BLaER1 treated with 17β-estradiol and CSF1 and Interleukin-3, amounts not matched to agents 10 nM and 100 nM (cell line): Measurements from ENCODE around the gene SLC30A2.

Experiments used
- H3K27ac ChIP-seq, 11 experiments: shearing (Covaris generic); formaldehyde crosslinking; 2 replicates each; pipeline ENCODE4 v1.8.1; 2022
- H3K27me3 ChIP-seq, 11 experiments: shearing (Covaris generic); formaldehyde crosslinking; 2 replicates each; pipeline ENCODE4 v1.8.1; 2022
- H3K36me3 ChIP-seq, 11 experiments: shearing (Covaris generic); formaldehyde crosslinking; 2 replicates each; pipeline ENCODE4 v1.8.1; 2022
- H3K4me1 ChIP-seq, 10 experiments: shearing (Covaris generic); formaldehyde crosslinking; 2 replicates each; pipeline ENCODE4 v1.8.1; 2022
- H3K4me2 ChIP-seq, 11 experiments: shearing (Covaris generic); formaldehyde crosslinking; 2 replicates each; pipeline ENCODE4 v1.8.1; 2022
- H3K4me3 ChIP-seq, 10 experiments: shearing (Covaris generic); formaldehyde crosslinking; 2 replicates each; pipeline ENCODE4 v1.8.1; 2022
- H3K9ac ChIP-seq, 11 experiments: shearing (Covaris generic); formaldehyde crosslinking; 2 replicates each; pipeline ENCODE4 v1.8.1; 2022
- H3K9me3 ChIP-seq, 11 experiments: shearing (Covaris generic); formaldehyde crosslinking; replicated peaks in 1 of 11; 2 replicates each; pipeline ENCODE4 v1.8.1; 2022
- H4K20me1 ChIP-seq, 11 experiments: shearing (Covaris generic); formaldehyde crosslinking; 2 replicates each; pipeline ENCODE4 v1.8.1; 2022
- Cebpa-rat ChIP-seq, 11 experiments: shearing (Covaris generic); IDR thresholded peaks; 2 replicates each; pipeline ENCODE4 v1.8.1; 2022

The SLC30A2 gene

GRCh38 chr1:26035959-26036755, 9.8 kb downstream of the SLC30A2 start:
- no peak for TF ChIP-seq Cebpa-rat (IDR thresholded peaks at IDR 0.05)
- Histone ChIP-seq H3K9me3 (no peaks in the 10 kb centered on the region), H3K27ac (peak overlapping the region in 10 of 11 experiments; percentile 8 to 56 (median 42); a peak in 9 of 22 replicates), H3K9ac (peak overlapping the region; percentile 64 to 80 (median 76)), H3K36me3 (no peaks in the 10 kb centered on the region), H3K4me1 (peaks cover 13 to 35% (median 21%) of the 10 kb centered on the region in 10 experiments), H3K27me3 (peaks cover 0 to 10% (median 0%) of the 10 kb centered on the region in 11 experiments; a peak in 6 of 22 replicates), H4K20me1 (no peaks in the 10 kb centered on the region), H3K4me2 (peak overlapping the region; percentile 90 to 99 (median 95)), H3K4me3 (peak overlapping the region; percentile 67 to 83 (median 74))

GRCh38 chr1:26035203-26035958, 10.5 kb downstream of the SLC30A2 start:
- Histone ChIP-seq H3K36me3 (no peaks in the 10 kb centered on the region), H3K27ac (peak overlapping the region in 10 of 11 experiments; percentile 8 to 56 (median 42); a peak in 12 of 22 replicates), H3K4me1 (peaks cover 13 to 35% (median 21%) of the 10 kb centered on the region in 10 experiments), H3K27me3 (peaks cover 0 to 10% (median 0%) of the 10 kb centered on the region in 11 experiments; a peak in 6 of 22 replicates), H3K4me3 (peak overlapping the region; percentile 67 to 83 (median 74)), H4K20me1 (no peaks in the 10 kb centered on the region), H3K4me2 (peak overlapping the region; percentile 90 to 99 (median 95)), H3K9ac (peak overlapping the region; percentile 64 to 80 (median 76)), H3K9me3 (no peaks in the 10 kb centered on the region)
- TF ChIP-seq Cebpa-rat (IDR thresholded peaks at IDR 0.05) = no peak

- Histone ChIP-seq H3K36me3 (no peaks in the 10 kb centered on the region), H3K27me3 (peaks cover 0 to 10% (median 0%) of the 10 kb centered on the region in 11 experiments; a peak in 6 of 22 replicates), H3K4me1 (peaks cover 13 to 33% (median 20%) of the 10 kb centered on the region in 10 experiments), H3K27ac (no peak overlapping the region), H3K4me3 (peak overlapping the region; percentile 67 to 83 (median 74)), H4K20me1 (no peaks in the 10 kb centered on the region; a peak in 1 of 22 replicates), H3K9ac (peak overlapping the region in 10 of 11 experiments; percentile 64 to 80 (median 76); a peak in 20 of 22 replicates), H3K9me3 (no peaks in the 10 kb centered on the region), H3K4me2 (peak overlapping the region; percentile 90 to 99 (median 95))
- TF ChIP-seq Cebpa-rat (IDR thresholded peaks at IDR 0.05) = no peak
Observed at GRCh38 chr1:26034504-26035202, 11.3 kb downstream of the SLC30A2 start.

GRCh38 chr1:26032656-26033357, 13.1 kb downstream of the SLC30A2 start:
- H3K27ac ChIP-seq = no peak overlapping the region
- H3K9me3 ChIP-seq = no peaks in the 10 kb centered on the region

GRCh38 chr1:26031611-26032220, 14.2 kb downstream of the SLC30A2 start:
- Histone ChIP-seq H3K4me1 (peaks cover 19 to 37% (median 31%) of the 10 kb centered on the region in 10 experiments), H3K9ac (no peak overlapping the region; a peak in 2 of 22 replicates), H3K27ac (no peak overlapping the region), H3K36me3 (no peaks in the 10 kb centered on the region), H3K9me3 (no peaks in the 10 kb centered on the region), H3K4me3 (no peak overlapping the region), H3K27me3 (peaks cover 0 to 10% (median 0%) of the 10 kb centered on the region in 11 experiments; a peak in 6 of 22 replicates), H3K4me2 (no peak overlapping the region), H4K20me1 (no peaks in the 10 kb centered on the region; a peak in 1 of 22 replicates)
- no peak for TF ChIP-seq Cebpa-rat (IDR thresholded peaks at IDR 0.05)

More at GRCh38 chr1:26032656-26033357, 13.1 kb downstream of the SLC30A2 start:
- Histone ChIP-seq H3K36me3 (no peaks in the 10 kb centered on the region), H3K27me3 (peaks cover 0 to 10% (median 0%) of the 10 kb centered on the region in 11 experiments; a peak in 6 of 22 replicates), H3K4me1 (peaks cover 17 to 30% (median 25%) of the 10 kb centered on the region in 10 experiments), H3K4me2 (no peak overlapping the region), H4K20me1 (no peaks in the 10 kb centered on the region; a peak in 1 of 22 replicates), H3K9ac (no peak overlapping the region), H3K4me3 (no peak overlapping the region)
- TF ChIP-seq Cebpa-rat (IDR thresholded peaks at IDR 0.05) = no peak

- Histone ChIP-seq H4K20me1 (no peaks in the 10 kb centered on the region; a peak in 1 of 22 replicates), H3K4me3 (no peak overlapping the region), H3K4me1 (peaks cover 14 to 32% (median 27%) of the 10 kb centered on the region in 10 experiments), H3K9me3 (no peaks in the 10 kb centered on the region), H3K4me2 (no peak overlapping the region), H3K9ac (no peak overlapping the region; a peak in 2 of 22 replicates), H3K27me3 (peaks cover 0 to 10% (median 0%) of the 10 kb centered on the region in 11 experiments; a peak in 6 of 22 replicates), H3K36me3 (no peaks in the 10 kb centered on the region), H3K27ac (no peak overlapping the region)
- TF ChIP-seq Cebpa-rat (IDR thresholded peaks at IDR 0.05) = no peak
Observed at GRCh38 chr1:26031196-26031595, 14.7 kb downstream of the SLC30A2 start.

- H3K9me3 ChIP-seq = no peaks in the 10 kb centered on the region
- H3K4me1 ChIP-seq = peaks cover 10 to 32% (median 23%) of the 10 kb centered on the region in 10 experiments
- no peak overlapping the region for H3K9ac ChIP-seq
- no peaks in the 10 kb centered on the region; a peak in 1 of 22 replicates for H4K20me1 ChIP-seq
- peaks cover 0 to 10% (median 0%) of the 10 kb centered on the region in 11 experiments; a peak in 6 of 22 replicates for H3K27me3 ChIP-seq
- no peak overlapping the region for H3K4me2 ChIP-seq
- H3K27ac ChIP-seq = no peak overlapping the region
- H3K4me3 ChIP-seq = no peak overlapping the region
- no peaks in the 10 kb centered on the region for H3K36me3 ChIP-seq
- TF ChIP-seq Cebpa-rat (IDR thresholded peaks at IDR 0.05) = no peak
Observed at GRCh38 chr1:26029864-26030481, 15.9 kb downstream of the SLC30A2 start.
